Coronary artery (tissue), 2 donors: ENCODE measurements around the gene WNT9A.

Source experiments
- DNase-seq: peaks from one replicate; pipeline ENCODE4 v3.0.0-alpha.2; 2017; ENCODE audit warnings: low spot score
- H3K27ac ChIP-seq, 2 donors: fragments of 200-600 bp; sonication (generic); one replicate each; pipeline ENCODE4 v1.5.1; 2016 to 2019
- H3K4me3 ChIP-seq: fragments of 200-600 bp; sonication (generic); 2 replicates; pipeline ENCODE4 v1.5.1; 2016; ENCODE audit warnings: mild to moderate bottlenecking, moderate library complexity
- TF ChIP-seq, protein P1 (sequence below): fragments of 200-600 bp; sonication (generic); IDR thresholded peaks from one replicate; pipeline ENCODE4 v1.5.1; 2019; ENCODE audit warnings: antibody characterized with exemption

Gene WNT9A

DNA sequence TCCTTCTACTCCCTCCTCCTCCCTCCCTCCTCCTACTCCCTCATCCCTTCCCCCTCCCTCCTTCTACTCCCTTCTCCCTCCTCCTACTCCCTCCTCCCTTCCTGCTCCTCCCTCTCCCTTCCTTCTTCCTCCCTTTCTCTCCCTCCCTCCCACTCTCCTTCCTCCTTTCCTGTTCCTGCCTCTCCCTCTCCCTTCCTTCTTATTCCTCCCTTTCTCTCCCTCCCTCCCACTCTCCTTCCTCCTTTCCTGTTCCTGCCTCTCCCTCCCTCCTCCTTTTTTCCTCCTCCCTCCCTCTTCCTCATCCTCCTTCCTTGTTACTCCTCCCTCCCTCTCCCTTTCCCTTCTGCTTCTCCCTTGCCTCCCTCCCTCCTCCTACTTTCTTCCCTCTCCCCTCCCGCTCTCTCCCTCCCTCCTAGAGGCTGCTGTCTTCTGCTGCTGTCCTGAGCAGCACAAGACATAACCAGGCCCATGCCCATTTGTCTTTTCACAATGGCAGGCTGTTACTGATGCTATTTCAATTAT lies 41.1 kb downstream of the WNT9A start:
- no peak for DNase-seq
- no peak overlapping the region for H3K27ac ChIP-seq
- TF ChIP-seq, protein P1, sequence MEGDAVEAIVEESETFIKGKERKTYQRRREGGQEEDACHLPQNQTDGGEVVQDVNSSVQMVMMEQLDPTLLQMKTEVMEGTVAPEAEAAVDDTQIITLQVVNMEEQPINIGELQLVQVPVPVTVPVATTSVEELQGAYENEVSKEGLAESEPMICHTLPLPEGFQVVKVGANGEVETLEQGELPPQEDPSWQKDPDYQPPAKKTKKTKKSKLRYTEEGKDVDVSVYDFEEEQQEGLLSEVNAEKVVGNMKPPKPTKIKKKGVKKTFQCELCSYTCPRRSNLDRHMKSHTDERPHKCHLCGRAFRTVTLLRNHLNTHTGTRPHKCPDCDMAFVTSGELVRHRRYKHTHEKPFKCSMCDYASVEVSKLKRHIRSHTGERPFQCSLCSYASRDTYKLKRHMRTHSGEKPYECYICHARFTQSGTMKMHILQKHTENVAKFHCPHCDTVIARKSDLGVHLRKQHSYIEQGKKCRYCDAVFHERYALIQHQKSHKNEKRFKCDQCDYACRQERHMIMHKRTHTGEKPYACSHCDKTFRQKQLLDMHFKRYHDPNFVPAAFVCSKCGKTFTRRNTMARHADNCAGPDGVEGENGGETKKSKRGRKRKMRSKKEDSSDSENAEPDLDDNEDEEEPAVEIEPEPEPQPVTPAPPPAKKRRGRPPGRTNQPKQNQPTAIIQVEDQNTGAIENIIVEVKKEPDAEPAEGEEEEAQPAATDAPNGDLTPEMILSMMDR, result no peak
- no peak overlapping the region for H3K4me3 ChIP-seq

DNA sequence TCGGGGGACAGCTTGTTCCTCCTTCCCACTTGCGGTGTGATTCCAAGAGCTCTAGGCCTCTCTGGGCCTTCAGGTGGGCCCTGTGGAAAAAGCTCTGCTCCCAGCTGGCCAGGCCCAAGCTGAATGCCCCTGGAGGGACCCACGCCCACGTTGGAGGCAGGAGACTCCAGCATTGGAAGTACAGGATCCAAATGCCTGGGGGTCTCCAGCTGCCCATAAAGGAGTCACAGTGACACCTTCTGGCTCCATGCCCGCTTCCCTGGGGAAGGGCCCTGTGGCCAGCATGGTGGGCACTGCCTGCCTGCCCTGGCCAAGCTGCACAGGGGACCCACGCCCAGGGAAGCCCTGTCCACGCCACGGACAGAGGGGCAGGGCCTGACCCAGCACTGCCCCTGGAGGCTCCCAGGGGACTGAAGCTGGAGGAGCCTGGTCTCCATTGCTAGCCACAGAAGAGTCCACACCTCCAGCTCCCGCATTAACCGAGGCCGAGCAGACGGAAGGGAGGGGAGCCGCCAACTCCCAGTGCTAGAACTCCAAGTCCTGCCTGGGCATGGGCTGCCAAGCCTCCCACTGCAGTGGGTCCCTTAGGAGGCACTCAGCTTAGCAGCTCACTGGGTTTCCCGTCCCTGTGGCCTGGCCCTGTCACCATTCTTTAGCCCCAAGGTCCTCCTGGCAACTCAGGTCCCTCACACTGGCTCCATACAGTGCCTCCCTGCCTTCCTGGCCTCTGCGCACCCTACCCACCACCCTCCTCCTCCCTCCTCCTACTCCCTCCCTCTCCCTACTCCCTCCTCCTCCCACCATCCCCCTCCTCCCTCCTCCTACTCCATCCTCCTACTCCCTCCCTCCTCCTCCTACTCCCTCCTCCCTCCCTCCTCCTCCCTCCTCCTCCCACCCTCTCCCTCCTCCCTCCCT lies 41.9 kb downstream of the WNT9A start:
- DNase-seq, result no peak
- TF ChIP-seq, protein P1, result no peak
- Histone ChIP-seq H3K27ac (no peak overlapping the region), H3K4me3 (no peak overlapping the region)

DNA sequence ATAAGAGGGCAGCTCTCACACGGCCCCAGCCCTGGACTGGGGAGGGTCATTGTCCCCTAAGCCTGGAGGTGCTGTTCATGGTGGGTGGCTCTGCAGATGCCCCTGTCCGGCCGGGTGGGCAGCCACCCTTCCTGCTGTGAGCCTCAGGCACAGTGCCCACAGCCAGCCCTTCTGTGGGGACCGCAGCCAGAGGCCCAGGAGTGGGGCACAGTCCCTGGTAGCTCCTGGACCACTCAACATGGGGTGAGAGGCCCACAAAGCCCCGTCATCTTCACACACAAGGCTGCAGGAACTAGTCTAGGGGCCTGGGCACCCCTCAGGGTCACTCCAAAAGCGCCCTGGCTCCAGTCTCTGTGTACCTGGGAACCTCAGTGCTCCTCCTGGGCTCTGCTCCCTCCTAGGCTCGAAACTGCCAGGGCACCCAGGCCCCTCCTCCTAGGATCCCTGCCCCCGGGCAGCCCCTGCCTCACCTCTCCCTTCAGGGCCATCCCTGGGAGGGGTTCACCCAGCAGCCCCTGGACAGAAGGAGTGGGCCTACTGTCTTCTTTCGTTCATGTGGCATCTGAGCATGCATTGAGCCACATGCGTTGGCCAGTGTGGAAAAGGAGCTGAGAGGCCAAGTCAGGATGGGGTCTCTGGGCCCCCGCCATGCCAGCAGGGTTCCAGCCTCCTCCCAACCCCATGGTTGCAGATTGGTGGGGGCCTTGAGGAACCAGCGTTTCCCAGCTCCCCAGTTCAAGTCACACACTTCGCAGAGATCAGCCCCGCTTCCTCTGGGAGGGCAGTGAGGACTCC lies 43.0 kb downstream of the WNT9A start:
- Histone ChIP-seq H3K4me3 (no peak overlapping the region), H3K27ac (no peak overlapping the region)
- no peak for DNase-seq
- TF ChIP-seq, protein P1, result no peak

- no peak overlapping the region for H3K27ac ChIP-seq
- TF ChIP-seq, protein P1, result no peak
- DNase-seq, result no peak
- H3K4me3 ChIP-seq, result no peak overlapping the region
These were observed 43.9 kb downstream of the WNT9A start for GRCh38 chr1:227903614-227904501.

DNA sequence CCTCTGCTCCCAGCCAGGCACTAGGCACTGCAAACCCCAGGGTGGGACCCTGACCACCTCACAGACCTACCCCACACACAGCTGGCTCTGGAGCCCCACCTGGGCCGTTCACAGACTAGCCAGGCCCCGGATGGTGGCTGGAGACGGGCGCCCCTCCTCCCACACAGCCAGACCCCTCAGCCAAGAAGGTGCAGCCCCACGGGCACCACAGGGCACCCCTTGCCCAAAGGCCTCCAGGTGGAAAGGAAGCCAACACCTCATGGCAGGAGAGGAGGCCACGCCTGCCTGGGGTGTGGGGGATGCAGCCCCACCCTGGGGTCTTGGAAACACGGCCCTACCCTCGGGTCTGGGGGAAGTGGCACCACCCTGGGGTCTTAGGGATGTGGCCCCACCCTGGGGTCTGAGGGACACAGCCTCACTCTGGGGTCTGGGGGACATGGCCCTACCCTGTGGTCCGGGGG lies 44.6 kb downstream of the WNT9A start:
- no peak overlapping the region for H3K4me3 ChIP-seq
- no peak for DNase-seq
- no peak overlapping the region for H3K27ac ChIP-seq
- TF ChIP-seq, protein P1, result no peak

GRCh38 chr1:227902641-227902990 lies 45.1 kb downstream of the WNT9A start:
- no peak for DNase-seq
- no peak overlapping the region for H3K27ac ChIP-seq
- TF ChIP-seq, protein P1, result no peak

More at GRCh38 chr1:227902641-227902990, 45.1 kb downstream of the WNT9A start:
- no peak overlapping the region for H3K4me3 ChIP-seq
